ENCODE results near the gene DOLPP1.

The DOLPP1 gene

DNA sequence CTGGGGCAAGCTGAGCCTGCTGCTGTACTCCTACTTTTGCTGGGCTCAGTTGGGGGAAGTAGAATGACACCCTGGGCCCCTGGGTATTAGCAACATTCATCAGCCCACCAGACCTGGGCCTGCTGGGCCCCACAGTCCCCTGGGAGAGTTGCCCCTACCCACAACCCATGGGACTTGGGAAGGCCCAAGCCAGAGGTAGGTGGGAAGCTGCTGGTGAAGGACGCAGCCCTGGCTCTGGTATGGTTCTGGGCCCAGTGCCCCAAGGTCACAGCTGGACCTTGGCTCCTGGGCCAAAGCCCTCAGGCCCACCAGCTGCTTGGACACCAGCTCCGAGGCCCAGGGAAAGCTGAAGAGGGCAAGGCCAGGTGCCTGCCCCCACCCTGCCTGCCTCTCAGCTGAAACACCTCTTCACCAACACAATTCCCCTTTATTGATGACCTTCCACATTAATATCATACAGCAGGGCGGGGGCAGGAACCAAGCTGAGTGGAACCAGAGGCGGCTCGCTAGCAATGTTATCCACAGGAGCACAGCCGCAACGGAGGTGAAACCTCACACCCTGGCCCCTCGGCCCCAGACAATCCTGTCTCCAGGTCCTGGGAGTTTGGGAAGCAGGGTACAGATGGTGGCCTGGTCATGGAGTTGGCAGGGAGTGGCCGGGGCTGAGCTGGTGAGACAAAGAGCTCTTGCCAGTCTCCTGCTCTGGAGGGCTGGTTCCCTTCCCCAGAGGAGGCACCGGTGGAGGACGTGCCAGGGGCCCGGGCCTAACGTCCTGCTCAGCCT is 13.7 kb downstream of the DOLPP1 start:
- no peak for DNase-seq (ENCODE audit: low read depth in 2 of 2)

DNA sequence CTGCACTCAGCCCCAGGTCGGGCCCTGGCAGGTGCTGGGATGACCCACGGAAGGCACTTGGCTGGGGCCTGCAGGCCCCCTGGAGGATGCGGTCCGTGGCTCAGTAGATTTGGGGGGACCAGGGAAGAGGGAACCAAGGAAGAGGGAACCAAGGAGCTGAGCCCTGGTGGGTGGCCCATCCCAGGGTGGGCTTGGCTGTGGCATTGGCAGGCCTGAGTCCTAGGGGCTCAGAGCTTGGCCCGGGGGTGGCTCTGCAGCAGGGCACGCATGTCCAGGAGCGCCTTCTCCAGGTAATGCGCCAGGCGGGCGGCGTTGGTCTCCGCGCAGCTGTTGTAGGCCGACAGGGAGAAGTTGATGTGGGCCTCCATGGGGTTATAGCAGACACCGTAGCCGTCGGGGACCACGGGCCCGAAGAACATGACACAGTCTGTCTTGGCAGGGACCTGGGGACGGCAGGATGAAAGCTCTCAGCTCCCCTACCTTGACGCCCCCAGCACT is 14.3 kb downstream of the DOLPP1 start:
- no peak for DNase-seq (ENCODE audit: low read depth in 2 of 2)

DNA sequence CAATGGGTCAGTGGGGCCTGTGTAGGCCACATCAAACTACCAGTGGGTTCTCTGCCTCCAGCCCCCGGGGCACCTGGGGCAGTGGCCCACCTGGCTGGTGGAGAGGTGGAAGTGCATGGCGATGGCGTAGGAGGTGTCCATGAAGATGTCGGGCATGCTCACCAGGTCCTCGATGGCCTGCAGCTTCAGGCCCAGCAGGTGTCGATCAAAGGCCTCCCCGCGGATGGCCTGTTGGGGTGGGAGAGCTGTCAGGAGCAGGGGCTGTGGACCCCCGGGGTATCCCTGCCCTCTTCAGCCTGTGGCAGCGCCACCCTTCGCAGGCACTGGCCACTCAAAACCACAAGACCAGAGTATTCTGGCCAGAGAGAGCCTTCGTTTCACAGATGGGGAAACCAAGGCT is 15.0 kb downstream of the DOLPP1 start:
- DNase-seq (ENCODE audit: low read depth in 2 of 2): no peak

GRCh38 chr9:129097671-129098306 is 16.9 kb downstream of the DOLPP1 start:
- DNase-seq (ENCODE audit: low read depth in 2 of 2): no peak

DNA sequence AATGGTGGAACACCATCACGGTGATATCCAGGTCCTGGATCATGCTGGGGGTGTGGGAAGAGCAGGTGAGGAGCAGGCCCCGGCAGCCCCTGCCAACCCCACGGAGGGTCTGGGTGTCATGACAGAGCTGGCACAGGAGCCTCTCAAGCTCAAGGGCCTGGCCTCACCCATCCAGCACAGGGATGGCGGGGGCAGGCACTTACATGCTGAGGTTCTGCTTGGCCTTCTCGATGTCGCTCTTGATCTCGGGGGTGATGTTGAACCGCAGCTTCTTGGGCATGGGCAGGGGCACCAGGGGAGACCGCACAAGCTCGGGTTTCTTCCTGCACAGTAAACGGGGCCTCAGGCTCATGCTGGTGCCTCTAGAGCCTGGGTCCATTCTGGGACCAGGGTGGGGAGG is 17.4 kb downstream of the DOLPP1 start:
- no peak for DNase-seq (ENCODE audit: low read depth in 2 of 2)

- no peak for DNase-seq (ENCODE audit: low read depth in 2 of 2)
Measured at GRCh38 chr9:129100383-129101169, 19.7 kb downstream of the DOLPP1 start.

DNA sequence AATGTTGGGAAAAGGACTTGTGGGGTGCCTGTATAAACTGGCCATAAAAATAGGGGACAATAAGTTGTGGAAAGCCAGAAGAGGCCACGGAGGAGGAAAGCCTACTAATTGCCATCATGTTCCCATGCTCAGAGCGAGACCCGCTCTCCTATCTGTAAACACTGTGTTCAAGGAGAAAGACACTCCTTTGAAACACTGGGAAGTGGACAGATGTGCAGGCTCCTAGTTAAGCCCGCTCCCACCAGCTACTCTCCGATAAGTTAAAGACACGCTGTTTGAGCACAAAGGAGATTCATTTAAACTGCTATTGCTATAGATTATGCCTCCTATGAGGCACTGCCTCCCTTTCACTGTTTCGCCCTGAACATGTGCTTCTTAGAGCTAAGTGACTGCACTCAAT is 20.4 kb downstream of the DOLPP1 start:
- no peak for DNase-seq (ENCODE audit: low read depth in 2 of 2)

DNA sequence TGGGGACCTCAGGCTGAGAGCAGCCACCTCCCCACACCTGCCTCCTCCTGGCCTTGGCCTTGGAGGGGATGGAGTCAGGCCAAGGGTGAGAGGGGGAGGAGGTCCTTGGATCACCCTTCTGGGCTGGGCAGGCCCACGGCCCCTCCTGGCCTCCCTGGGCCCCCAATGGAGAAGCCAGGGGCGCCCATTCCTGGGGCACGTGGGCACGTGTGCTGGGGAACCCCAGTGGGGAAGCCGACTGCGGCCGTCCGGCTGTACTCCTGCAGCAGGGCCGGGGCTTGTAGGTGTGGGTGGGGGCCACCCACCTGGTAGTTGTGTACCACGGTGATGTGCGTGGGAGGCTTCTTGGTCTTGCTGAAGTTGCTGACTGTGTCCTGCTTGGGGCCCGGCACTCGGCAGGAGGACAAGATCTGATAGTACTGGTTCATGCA is 21.2 kb downstream of the DOLPP1 start:
- no peak for DNase-seq (ENCODE audit: low read depth in 2 of 2)

DNA sequence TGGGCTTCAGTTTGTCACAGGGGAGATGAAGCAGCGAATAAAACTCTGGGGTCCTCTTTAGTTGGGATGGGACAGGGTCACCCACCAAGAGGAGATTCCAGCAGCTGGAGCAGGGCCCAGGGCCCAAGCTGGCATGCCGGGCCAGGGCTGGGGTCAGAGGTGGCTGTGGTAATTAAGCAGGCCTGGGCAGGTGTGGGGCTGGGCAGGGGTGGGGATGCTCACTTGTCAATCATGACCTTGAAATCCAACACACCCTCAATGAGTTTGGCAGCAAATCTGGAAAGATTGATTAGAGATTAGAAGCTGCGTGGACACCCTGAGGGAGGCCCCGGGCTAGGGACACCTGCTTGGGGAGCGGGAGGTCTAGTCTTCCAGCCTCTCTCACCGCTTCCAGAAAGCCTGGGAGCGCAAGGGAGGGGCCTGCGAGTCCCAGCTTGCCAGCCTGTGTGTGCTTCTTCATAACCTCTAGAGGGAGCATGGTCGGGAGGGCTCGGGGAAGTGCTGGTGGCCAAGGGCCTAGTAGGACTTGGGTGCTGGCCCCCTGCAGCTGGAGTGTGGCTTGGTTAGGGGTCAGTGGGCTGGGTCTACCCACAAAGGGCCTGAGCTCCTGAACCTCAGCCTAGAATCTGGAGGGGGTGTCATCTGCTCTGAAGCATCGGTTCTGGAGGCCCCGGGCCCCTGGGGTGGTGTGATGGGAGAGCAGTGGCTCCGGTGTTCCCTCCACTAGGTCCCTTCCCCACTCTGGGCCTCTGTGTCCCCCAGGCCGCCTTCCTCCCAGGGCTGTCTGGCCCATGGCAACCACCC is 22.1 kb downstream of the DOLPP1 start:
- no peak for DNase-seq (ENCODE audit: low read depth in 2 of 2)

- no peak for DNase-seq (ENCODE audit: low read depth in 2 of 2)
Measured at GRCh38 chr9:129103595-129103965, 22.7 kb downstream of the DOLPP1 start.

GRCh38 chr9:129104051-129104450 is 23.1 kb downstream of the DOLPP1 start:
- DNase-seq (ENCODE audit: low read depth in 2 of 2): no peak

GRCh38 chr9:129105857-129106694 is 25.2 kb downstream of the DOLPP1 start:
- no peak for DNase-seq (ENCODE audit: low read depth in 2 of 2)

DNA sequence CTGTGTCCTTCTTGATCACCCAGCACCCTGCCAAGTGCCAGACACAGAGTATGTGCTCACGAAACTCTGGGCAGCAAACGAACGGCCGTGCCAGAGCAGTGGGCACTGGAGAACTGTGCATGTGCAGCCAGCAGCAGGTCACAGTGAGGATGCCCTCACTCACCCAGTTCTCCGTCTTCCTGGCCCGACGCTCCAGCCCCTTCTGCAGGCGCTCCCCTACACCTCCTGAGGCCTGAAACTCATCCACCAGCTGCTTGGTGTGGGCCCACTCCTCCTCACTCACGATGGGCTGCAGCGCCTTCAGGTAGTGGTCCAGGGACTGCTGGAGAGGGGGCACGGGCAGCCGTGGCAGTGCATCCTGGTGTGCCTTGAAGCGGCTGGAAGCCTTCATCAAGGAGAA is 26.7 kb downstream of the DOLPP1 start:
- no peak for DNase-seq (ENCODE audit: low read depth in 2 of 2)

DNA sequence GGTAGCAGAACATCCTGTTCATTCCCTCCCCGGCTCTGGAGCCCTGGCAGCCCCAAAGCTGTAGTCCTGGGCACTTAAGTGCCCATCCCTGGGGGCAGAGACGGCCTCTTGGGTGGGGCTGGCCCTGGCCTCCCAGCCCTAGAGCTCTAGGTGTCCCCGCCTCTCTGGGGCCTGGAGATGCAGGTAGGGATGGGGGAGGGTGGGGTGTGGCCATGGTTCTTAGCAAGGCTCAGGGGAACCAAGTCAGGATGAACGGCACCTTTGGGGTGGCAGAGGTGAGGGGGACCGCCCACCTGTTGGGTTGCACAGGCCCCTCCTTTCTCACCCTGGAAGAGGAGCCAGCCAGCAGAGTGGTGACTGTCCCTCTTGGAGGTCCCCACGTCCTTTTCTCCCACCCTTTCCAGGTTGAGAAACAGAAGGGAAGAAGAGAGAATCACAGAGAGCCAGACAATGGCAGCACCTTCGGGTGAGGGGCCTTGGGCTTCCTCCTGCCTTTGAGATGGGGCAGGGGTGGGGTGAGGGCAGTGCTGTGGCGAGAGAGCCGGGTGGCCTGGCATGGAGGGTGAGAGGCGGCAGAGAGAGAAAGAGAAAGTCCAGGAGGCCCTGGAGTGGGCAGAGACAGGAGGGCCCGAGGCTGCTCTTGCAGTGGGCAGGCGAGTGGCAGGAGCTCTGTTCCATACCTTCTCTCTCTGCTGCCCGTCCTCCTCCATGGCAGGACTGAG is 27.3 kb downstream of the DOLPP1 start:
- DNase-seq (ENCODE audit: low read depth in 2 of 2): no peak

DNA sequence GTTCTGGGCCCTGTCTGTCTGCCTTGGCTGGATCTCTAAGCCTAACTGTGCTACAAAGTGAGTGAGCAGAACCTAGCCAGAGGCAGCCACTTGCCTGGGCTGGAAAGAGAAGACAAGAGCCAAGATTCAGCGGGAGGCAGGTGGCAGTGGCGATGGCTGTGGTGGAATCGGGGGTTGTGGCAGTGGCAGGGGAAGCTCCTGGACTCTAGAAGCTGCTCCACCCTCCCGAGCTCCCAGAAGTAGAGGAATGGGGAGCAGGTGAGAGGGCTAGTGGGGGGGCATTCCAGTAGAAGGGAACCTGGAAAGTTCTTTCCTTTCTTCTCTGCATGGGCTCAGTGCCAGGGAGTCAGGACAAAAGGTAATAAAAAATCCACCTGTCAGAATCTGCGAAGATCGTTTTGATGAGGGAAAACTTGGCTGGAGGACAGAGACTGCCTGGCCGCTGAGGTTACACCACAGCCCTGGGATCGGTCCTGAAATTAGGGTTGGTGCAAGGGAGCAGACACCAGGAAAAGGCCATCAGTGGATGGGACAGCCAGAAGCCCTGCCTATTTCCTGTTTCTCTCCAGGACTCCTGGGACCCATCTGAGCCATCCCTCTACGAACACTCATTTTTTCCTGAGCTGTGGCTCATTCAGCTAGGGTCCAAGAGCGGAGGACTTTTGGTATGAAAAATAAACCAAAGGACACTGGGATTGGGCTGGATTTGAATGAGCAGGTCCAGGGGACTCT is 28.1 kb downstream of the DOLPP1 start:
- no peak for DNase-seq (ENCODE audit: low read depth in 2 of 2)

DNA sequence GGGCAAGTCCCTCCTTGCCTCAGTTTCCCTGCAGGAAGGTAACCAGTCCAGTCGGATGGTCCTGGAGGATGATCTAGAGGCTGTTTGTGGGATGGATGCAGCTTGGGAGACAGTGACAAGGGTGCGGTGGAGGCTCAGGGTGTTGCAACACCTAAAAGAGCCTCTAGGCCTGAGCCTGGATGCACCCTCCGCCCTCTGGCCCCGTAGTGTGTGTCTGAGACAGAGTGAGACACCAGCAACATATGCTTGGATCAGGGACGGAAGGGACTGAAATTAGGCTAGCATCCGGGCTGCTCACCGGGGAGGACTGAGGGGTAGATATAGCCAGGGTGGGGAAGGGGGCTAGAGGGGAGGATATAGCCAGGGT is 28.6 kb downstream of the DOLPP1 start:
- DNase-seq (ENCODE audit: low read depth in 2 of 2): no peak

DNA sequence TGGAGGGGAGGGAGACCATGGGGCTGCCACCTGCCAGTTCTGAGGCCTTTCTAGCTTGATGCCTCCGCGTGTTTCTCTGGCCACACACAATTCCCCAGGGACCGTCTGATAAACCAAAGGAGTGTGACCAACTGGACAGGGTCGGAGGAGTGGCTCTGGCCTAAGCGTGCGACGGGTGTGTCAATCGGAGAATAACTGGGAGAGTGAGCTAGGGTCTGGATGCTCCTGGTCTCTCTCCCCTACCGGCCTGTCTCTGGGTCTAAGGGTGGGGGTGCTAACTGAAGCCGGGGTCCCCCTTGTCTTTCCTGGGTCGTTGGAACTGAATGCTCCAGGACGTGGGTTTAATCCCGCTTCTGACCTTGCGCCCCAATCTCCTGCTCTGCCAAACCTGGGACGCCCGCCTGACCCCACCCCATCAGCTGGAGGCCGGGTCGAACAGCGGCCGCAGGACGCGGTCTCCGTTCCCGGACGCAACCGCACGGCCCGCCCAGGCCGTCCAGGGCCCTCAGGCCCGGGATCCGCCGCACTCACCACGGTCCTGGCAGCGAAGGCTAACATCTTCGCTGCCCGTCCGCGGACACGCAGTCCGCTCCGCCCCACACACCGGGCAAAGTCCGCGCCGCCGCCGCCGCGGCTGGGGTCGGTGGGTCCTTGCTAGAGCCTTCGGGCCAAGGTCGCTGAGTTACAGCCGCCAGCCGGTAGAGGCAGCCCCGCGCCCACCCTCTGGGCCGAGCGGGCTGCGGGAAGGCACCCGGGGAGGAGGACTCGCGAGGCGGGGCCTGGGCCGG is 29.2 kb downstream of the DOLPP1 start:
- no peak for DNase-seq (ENCODE audit: low read depth in 2 of 2)

GRCh38 chr9:129110740-129111527 is 30.0 kb downstream of the DOLPP1 start, which contains the start of the genes CRAT and PTPA:
TSS of gene CRAT (minus strand) at chr9:129110793. CDS start at chr9:129110509, 284 bp downstream.
TSS of gene PTPA (plus strand) at chr9:129111415. CDS start at chr9:129111601, 186 bp downstream.
- peak; percentile 92 to 95 for DNase-seq (ENCODE audit: low read depth in 2 of 2)
